SU-DHL-6 (cell line): ENCODE results near the gene UGT1A4.

Experiments
- H2AFZ ChIP-seq: fragments of 200-600 bp; sonication (generic); 2 replicates; pipeline ENCODE4 v1.6.1; 2014; ENCODE audit warnings: low read depth, mild to moderate bottlenecking, moderate library complexity, mixed read lengths, antibody characterized with exemption, low read length; ENCODE audit not compliant: severe bottlenecking
- H3F3A ChIP-seq: fragments of 200-600 bp; shearing (Covaris generic); 2 replicates; pipeline ENCODE4 v1.6.0; 2016; ENCODE audit warnings: antibody characterized with exemption, mild to moderate bottlenecking; ENCODE audit not compliant: insufficient read depth
- H3K27ac ChIP-seq: fragments of 200-600 bp; sonication (generic); 2 replicates; pipeline ENCODE4 v1.5.1; 2016; ENCODE audit warnings: low read depth, mild to moderate bottlenecking, low read length, moderate library complexity, mixed read lengths
- H3K27me3 ChIP-seq: fragments of 200-600 bp; sonication (generic), shearing (Covaris generic); 2 replicates; pipeline ENCODE4 v1.6.0; 2014; ENCODE audit warnings: mild to moderate bottlenecking, low read length
- H3K36me3 ChIP-seq: fragments of 200-600 bp; sonication (generic); 2 replicates; pipeline ENCODE4 v1.6.1; 2014; ENCODE audit warnings: mild to moderate bottlenecking, low read length, mixed read lengths
- H3K4me2 ChIP-seq: fragments of 300-600, 200-600 bp; shearing (Covaris generic), sonication (generic); 2 replicates; pipeline ENCODE4 v1.6.0; 2014; ENCODE audit warnings: low read length, low read depth, mild to moderate bottlenecking; ENCODE audit not compliant: poor library complexity, severe bottlenecking
- H3K4me3 ChIP-seq: fragments of 200-600 bp; sonication (generic); 2 replicates; pipeline ENCODE4 v1.5.1; 2014; ENCODE audit warnings: antibody characterized with exemption, low read length, mild to moderate bottlenecking, mixed read lengths; ENCODE audit not compliant: insufficient read depth, poor library complexity, severe bottlenecking
- H3K79me2 ChIP-seq: fragments of 200-600 bp; sonication (generic); 2 replicates; pipeline ENCODE4 v1.6.1; 2014; ENCODE audit warnings: mild to moderate bottlenecking, low read length, moderate library complexity; ENCODE audit not compliant: insufficient read depth
- H3K9ac ChIP-seq: fragments of 200-600 bp; sonication (generic); 2 replicates; pipeline ENCODE4 v1.7.0; 2014; ENCODE audit warnings: mild to moderate bottlenecking, low read length
- H3K9me2 ChIP-seq: fragments of 200-600 bp; sonication (generic); replicated peaks from 2 replicates; pipeline ENCODE4 v1.6.1; 2014; ENCODE audit warnings: low read length; ENCODE audit not compliant: insufficient read depth
- H3K9me3 ChIP-seq: fragments of 200-600 bp; sonication (generic); 2 replicates; pipeline ENCODE4 v1.6.1; 2014; ENCODE audit warnings: low read length, mixed read lengths; ENCODE audit not compliant: insufficient read depth
- H4K20me1 ChIP-seq: fragments of 200-600 bp; sonication (generic); 2 replicates; pipeline ENCODE4 v1.6.1; 2014; ENCODE audit warnings: low read depth, mild to moderate bottlenecking, antibody characterized with exemption, low read length, moderate library complexity, mixed read lengths
- CTCF ChIP-seq: fragments of 200-600 bp; sonication (generic); IDR thresholded peaks from one replicate; pipeline ENCODE4 v1.5.1; 2017; ENCODE audit warnings: antibody characterized with exemption, mild to moderate bottlenecking, low read length, moderate library complexity; ENCODE audit not compliant: insufficient read depth, poor library complexity, severe bottlenecking
- EZH2phosphoT487 ChIP-seq: fragments of 200-600 bp; sonication (generic), shearing (Covaris generic); conservative IDR thresholded peaks from 2 replicates; pipeline ENCODE4 v1.6.1; 2018; ENCODE audit warnings: mild to moderate bottlenecking, antibody characterized with exemption, low read length, moderate library complexity, mixed read lengths

UGT1A4 gene

GRCh38 chr2:233712611-233713261 is 5.8 kb upstream of the UGT1A4 start, which contains the start of gene UGT1A5:
UGT1A5 (plus strand) TSS chr2:233712907; CDS start chr2:233712992, 85 bp downstream.
- no peaks in the 10 kb centered on the region for H3K9me3 ChIP-seq
- no peaks in the 10 kb centered on the region for H3K27me3 ChIP-seq
- H3K9me2 ChIP-seq = no peaks in the 10 kb centered on the region
- no peak within 1 kb of the TSS for H3K4me3 ChIP-seq
- H3K27ac ChIP-seq = no peak within 1 kb of the TSS
- TF ChIP-seq EZH2phosphoT487 (no peak), CTCF (no peak)
- H4K20me1 ChIP-seq = no peaks in the 10 kb centered on the region
- H3K36me3 ChIP-seq = no peaks in the 10 kb centered on the region
- no peaks in the 10 kb centered on the region for H3F3A ChIP-seq
- H3K4me2 ChIP-seq = no peak within 1 kb of the TSS
- no peak within 1 kb of the TSS for H2AFZ ChIP-seq
- no peaks in the 10 kb centered on the region for H3K79me2 ChIP-seq
- H3K9ac ChIP-seq = no peak within 1 kb of the TSS

GRCh38 chr2:233713262-233713615 is 5.3 kb upstream of the UGT1A4 start:
- H4K20me1 ChIP-seq = no peaks in the 10 kb centered on the region
- H3K4me2 ChIP-seq = no peak overlapping the region
- H3K9ac ChIP-seq = no peak overlapping the region
- no peak overlapping the region for H3K4me3 ChIP-seq
- no peaks in the 10 kb centered on the region for H3K27me3 ChIP-seq
- H3K9me2 ChIP-seq = no peaks in the 10 kb centered on the region
- no peaks in the 10 kb centered on the region for H3K79me2 ChIP-seq
- H3K9me3 ChIP-seq = no peaks in the 10 kb centered on the region
- H3K27ac ChIP-seq = no peak overlapping the region
- H3K36me3 ChIP-seq = no peaks in the 10 kb centered on the region
- TF ChIP-seq EZH2phosphoT487 = no peak
- no peak for TF ChIP-seq CTCF
- H2AFZ ChIP-seq = no peak overlapping the region
- no peaks in the 10 kb centered on the region for H3F3A ChIP-seq

- no peak overlapping the region for H2AFZ ChIP-seq
- no peaks in the 10 kb centered on the region for H3K27me3 ChIP-seq
- H3K27ac ChIP-seq = no peak overlapping the region
- no peak overlapping the region for H3K4me2 ChIP-seq
- no peaks in the 10 kb centered on the region for H4K20me1 ChIP-seq
- H3K36me3 ChIP-seq = no peaks in the 10 kb centered on the region
- TF ChIP-seq EZH2phosphoT487 (no peak), CTCF (no peak)
- no peaks in the 10 kb centered on the region for H3K9me3 ChIP-seq
- H3K4me3 ChIP-seq = no peak overlapping the region
- no peaks in the 10 kb centered on the region for H3K79me2 ChIP-seq
- no peak overlapping the region for H3K9ac ChIP-seq
- H3F3A ChIP-seq = no peaks in the 10 kb centered on the region
- no peaks in the 10 kb centered on the region for H3K9me2 ChIP-seq
Measured at GRCh38 chr2:233714121-233714520, 4.4 kb upstream of the UGT1A4 start.
